GM11168 (cell line): ENCODE measurements around the gene PRDM13.

Experiments used
- in situ Hi-C: fragments of 300-500 bp; cut with MboI; formaldehyde crosslinking; loops from one replicate; pipeline ENCODE4 v1.12.0; 2022; ENCODE audit warnings: low sequenced_read_pairs; ENCODE audit not compliant: unreplicated experiment

PRDM13 gene

DNA sequence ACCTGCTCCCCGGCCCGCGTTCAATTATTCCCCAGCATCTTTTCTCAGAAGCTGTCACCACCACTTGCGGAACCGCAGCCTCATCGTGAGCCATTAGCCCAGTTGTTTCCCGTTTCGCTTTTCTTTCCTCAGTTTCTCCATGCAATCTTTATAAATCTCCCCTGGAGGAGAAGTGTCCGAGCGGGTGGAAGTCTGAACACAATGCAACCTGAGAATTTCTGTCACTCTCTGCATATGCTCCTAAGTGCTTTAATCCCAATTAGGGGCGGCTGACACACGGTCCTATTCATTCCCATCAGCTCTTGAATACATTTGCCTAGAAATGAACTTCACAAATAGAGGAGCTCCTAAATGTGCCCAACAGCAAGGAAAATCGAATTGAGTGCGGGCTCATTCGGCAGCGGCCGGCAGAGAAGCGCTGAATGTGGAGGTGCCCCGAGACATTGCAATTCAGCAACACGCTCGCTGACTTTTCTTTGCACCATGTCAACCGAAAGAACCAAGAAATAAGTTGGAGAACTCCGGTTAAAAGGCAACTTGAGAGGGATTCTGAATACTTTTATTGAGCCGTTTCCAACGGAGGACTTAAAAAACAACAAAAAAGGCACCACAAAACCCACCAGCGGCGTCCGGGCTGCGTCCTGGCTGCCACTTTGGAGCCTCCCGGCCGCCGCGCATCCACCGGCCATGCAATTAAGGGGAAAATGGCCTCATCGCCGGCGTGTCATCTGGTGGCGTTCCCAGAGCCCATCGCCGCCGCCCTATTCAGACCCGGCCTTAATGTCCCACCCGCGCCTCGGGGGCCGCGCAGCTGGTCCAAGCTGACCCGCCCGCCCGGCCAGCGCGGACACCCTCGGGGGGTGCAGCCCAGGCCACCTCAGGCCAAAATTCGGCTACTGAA, 3.9 kb upstream of the PRDM13 start:
- in situ Hi-C loops = no loop called here

GRCh38 chr6:99603421-99604165, 3.0 kb upstream of the PRDM13 start:
- in situ Hi-C loops = no loop called here

GRCh38 chr6:99604166-99605073, 2.2 kb upstream of the PRDM13 start:
- in situ Hi-C loops = no loop called here

DNA sequence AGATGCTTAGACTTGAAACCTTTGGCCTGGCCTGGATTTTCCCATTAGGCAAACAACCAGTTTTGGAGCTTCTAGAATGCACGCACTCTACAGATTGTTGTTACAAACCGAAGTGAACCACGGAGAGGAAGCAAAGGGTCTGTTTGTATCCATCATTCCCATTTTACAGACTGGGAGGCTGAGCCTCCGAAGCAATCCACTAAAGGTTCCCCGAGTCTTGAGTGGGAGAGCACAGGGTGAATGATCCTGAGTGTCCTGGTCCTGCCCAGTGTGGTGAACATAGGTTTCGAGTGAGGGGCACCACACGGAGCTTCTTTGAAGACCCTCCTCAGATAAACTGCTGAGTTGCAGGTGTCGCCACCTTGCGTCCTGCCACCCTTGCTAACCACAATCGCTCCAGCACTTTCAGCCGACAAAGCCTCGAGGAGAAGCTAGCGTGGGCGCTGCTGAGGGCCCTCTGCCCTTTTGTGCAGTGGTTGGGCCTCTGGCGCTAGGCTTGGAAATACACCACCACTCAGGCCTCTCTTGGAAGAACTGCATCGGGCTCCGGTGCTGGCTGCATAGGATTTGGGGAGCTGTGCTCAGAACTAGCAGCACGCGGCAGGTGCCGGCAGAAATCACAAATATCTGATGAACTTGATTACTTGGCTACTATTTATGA, 1.4 kb upstream of the PRDM13 start:
- in situ Hi-C loops = no loop called here

DNA sequence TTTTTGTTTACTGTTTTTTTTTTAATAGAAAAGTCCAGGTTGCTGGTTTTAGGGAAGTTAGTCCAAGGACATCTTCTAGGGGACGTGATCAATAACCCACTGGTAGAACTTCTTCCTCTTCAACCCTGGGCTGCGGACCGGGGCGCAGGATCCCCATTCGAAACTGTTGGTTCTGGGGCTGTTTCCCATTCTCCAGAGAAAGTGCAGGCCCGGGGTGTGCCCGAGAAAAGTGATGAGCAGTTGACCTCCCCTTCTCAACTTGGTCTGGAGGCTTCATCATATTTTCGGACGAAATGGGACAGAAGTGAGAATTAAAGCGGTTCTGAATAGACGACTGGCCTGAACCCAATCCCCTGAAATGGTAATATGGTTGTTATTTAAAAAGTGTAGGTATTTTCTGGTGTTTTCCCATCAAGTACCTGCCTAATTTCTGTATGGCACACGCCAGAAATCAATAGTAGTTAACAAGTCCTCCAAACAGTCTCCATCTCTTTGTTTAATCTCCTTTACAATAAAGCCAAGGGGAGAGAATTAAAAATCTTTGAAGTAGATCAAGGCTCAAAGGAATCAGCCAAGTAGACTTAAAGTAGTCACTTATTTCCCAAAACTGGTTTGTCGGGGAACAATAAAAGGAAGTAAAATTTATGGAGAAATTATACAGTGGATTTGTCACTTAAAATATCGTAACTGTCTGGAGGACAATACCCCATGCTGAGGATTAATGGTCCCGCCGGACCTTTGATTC, 550 bp upstream of the PRDM13 start:
- in situ Hi-C loops = no loop called here

GRCh38 chr6:99607416-99608036, 893 bp downstream of the PRDM13 start:
- in situ Hi-C loops = no loop called here

- in situ Hi-C loops = no loop called here
Observed at GRCh38 chr6:99608059-99608885, 1.6 kb downstream of the PRDM13 start.

DNA sequence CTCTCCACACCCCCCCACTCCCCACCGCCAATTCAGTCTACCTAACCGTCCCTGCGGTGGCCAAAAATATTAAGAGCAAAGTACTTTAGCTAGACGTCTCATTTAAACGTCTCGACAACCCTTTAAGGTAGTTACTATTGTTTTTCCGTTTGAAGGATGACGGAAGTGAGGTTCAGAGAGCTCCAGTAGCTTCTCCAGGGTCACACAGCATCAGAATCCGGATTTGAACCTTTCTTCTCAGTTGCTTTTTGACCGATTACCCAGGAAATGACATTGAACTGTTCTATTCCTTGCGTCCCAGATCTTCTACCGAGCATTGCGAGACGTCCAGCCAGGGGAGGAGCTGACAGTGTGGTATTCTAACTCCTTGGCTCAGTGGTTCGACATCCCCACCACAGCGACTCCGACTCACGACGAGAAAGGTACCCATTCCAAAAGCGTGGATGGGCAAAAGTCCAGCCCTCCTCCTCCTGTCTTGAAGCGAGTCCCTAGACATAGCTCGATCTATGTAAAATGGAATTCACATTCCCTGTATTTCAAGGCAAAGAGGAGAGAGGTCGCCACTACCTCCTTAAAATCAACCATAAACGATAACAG, 2.4 kb downstream of the PRDM13 start:
- in situ Hi-C loops = no loop called here

DNA sequence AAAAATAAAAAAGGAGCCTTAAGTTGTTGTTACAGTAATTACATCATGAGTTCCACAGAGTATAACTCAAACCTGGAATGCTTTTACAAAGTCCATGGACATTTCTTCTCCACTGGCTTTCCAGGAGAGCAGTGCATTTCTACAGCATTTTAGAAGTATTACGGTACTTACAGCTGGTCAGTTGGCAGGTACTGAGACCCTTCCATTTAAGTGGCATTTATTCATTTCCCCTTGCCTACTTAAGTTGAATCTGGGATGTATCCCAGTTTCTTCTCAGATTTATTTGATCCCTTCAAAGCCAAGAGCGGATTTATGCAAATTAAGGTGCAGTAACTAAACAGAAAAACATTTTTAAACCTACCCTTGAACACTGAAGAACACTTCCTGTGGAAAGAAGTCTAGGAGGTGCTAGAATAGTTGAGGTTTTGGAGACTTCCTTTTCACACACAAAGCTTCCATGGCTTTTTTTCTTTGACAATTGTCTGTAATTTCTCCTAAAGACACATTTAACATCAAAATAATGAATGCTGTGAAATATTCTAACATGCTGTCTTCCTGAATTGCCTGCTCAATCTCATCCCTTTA, 3.4 kb downstream of the PRDM13 start:
- in situ Hi-C loops = no loop called here

DNA sequence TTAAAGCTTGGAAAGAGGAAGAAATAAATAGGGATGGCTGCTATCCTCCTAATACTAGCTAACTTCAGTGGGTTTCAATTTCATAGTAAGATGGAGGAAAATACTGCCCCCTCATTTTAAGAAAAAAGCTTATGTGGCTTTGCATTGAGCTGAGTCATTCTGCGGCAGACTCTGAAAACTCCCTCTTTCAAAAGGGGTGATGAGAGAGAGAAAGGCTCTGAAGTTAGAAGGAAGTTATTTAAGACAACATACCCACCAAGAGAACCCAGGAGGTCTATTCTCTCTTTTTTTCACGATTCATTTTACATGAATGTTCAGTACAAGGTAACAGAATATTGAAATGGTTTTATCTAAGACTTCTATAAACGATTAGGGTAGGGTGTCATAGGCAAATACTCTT, 4.5 kb downstream of the PRDM13 start:
- in situ Hi-C loops = no loop called here

DNA sequence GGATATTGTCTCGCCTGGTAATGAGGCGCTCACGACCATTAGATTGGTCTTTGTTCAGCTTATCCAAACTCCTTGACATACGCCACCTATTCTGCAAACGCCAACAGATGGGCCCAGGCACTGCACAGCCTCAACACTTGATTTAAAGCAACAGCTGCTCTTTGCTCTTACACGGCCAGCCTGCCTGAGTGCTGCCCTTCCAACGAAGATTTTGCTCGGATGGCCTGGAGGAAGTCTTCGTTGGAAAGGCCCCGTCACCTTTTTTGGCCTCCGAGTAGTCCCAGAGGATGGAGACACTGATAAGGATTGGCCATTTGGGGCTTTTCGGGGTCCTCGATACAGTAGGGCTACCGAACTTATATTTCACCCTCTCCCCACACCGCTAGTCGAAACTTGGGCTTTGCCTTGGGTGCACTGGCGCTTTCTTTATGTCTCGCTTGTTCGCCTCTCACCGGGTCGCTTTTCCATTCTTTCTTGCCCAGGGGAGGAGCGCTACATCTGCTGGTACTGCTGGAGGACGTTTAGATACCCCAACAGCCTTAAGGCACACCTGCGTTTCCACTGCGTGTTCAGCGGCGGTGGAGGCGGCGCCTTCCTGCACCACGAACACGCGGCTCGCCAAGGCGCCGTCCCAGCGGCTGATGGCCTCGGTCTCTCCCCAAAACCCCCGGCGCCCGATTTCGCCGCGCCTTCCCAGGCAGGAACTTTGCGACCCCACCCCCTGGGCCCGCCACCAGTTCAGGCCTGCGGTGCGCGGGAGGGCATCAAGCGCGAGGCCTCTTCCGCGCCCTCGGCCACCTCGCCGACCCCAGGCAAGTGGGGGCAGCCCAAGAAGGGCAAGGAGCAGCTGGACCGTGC, 6.1 kb downstream of the PRDM13 start:
- in situ Hi-C loops = no loop called here

DNA sequence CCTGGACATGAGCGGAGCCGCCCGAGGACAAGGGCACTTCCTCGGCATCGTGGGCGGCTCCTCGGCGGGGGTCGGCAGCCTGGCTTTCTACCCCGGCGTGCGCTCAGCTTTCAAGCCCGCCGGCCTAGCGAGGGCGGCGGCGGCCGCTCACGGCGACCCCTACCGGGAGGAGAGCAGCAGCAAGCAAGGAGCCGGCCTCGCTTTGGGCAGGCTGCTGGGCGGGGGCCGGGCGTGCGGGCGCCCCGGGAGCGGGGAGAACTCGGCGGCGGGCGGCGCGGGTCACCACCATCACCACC, 6.7 kb downstream of the PRDM13 start:
- in situ Hi-C loops = no loop called here

DNA sequence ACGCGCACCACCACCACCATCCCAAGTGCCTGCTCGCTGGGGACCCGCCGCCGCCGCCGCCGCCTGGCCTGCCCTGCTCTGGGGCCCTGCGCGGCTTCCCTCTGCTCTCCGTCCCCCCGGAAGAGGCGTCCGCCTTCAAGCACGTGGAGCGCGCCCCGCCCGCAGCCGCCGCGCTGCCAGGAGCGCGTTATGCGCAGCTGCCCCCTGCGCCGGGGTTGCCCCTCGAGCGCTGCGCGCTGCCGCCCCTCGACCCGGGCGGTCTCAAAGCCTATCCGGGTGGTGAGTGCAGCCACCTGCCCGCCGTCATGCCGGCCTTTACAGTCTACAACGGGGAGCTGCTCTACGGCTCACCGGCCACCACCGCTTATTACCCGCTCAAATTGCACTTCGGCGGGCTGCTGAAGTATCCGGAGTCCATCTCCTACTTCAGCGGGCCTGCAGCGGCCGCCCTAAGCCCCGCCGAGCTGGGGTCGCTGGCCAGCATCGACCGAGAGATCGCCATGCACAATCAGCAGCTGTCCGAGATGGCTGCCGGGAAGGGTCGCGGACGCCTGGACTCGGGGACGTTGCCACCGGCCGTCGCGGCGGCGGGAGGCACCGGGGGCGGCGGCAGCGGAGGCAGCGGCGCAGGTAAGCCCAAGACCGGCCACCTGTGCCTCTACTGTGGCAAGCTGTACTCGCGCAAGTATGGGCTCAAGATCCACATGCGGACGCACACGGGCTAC, 7.2 kb downstream of the PRDM13 start:
- in situ Hi-C loops = no loop called here

DNA sequence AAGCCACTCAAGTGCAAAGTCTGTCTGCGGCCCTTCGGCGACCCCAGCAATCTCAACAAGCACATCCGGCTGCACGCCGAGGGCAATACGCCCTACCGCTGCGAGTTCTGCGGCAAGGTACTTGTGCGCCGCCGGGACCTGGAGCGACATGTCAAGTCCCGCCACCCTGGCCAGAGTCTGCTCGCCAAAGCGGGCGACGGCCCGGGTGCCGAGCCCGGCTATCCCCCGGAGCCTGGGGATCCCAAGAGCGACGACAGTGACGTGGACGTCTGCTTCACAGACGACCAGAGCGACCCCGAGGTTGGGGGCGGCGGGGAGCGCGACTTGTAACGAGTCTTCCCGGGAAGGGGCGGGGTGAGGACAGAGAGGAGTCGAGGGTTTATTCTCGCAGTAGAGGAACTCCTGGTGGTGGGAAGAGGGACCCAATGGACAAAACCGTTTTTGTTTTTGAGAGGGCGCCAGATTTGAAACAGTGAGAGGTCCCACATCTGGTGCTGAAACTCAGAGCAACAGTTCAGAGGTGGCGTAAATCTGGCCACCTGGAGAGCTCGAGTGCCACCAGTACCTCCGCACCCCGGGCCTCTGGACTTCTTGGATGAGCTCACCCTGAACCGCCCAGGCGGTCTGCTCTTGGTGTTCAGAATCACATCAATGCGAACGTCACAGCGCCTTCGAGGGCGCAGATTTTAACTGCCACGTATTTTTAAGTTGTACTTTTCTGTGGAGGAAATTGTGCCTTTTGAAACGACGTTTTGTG, 8.0 kb downstream of the PRDM13 start:
- in situ Hi-C loops = no loop called here

DNA sequence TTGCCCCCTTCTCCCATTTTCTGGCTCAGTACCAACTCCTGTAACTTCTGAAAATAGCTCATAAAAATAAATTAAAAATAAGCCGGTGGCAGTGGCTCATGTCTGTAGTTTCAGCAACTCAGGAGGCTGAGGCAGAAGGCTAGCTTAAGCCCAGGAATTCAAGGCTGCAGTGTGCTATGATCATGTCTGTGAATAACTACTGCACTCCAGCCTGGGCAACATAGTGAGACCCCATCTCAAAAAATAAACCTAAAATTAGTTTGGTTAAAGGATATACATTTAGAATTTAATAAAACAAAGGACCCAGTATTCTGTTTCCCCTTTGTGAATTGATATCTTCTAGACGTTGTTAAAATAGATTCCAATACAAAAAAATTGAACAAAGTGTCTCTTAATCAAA, 10.5 kb downstream of the PRDM13 start:
- in situ Hi-C loops = no loop called here
